Tibial nerve (tissue), 3 donors: Measurements from ENCODE around the gene SDSL.

Experiments
- CTCF ChIP-seq, 5 experiments: fragments of 200-600 bp in 3 of 5; fragments of 450-650 bp in 2 of 5; sonication (generic) in 3 of 5; IDR thresholded peaks; one replicate each; pipeline ENCODE4 v1.5.1; 2016 to 2019; ENCODE audit warnings: antibody characterized with exemption in 5 of 5, mild to moderate bottlenecking in 3 of 5, moderate library complexity in 2 of 5
- POLR2A ChIP-seq, 2 donors: fragments of 450-650 bp; IDR thresholded peaks; one replicate each; pipeline ENCODE4 v1.6.1; 2017; ENCODE audit warnings: antibody characterized with exemption in 2 of 2, mild to moderate bottlenecking in 2 of 2, moderate library complexity in 2 of 2

- TF ChIP-seq CTCF (IDR thresholded peaks at IDR 0.05) (no peak), POLR2A (IDR thresholded peaks at IDR 0.05) (no peak)
Observed at GRCh38 chr12:113473942-113474341, 51.8 kb downstream of the SDSL start.
